Activated T-helper 2 cell treated with anti-CD3 and anti-CD28 coated beads, Interferon-gamma antibody, Interleukin-2, Interleukin-4, amounts not matched to agents 10 μg/mL and 5 μg/mL and 100 μg/mL, durations not matched to agents 14 hours and 24 hours and 36 hours (primary cell): ENCODE data around the gene PSMB7. TPM values are rescaled to one million over a fixed set of nuclear protein-coding genes. Genes with fewer than 3 reads are reported as not detected.
"Not testable (repeated sequence)": the region's sequence is repeated elsewhere in the genome, so short reads cannot be mapped to it uniquely, and the experiment has no call there.

Experiments used
- DNase-seq: peaks from one replicate; pipeline ENCODE4 v3.0.0; 2021; ENCODE audit warnings: low spot score
- H3K27ac Mint-ChIP-seq: one replicate; pipeline ENCODE4 v1.8.0; 2021; ENCODE audit warnings: mixed read lengths
- H3K27me3 Mint-ChIP-seq: one replicate; pipeline ENCODE4 v1.8.0; 2021; ENCODE audit warnings: low read depth, mixed read lengths
- H3K36me3 Mint-ChIP-seq: one replicate; pipeline ENCODE4 v1.8.0; 2021; ENCODE audit warnings: low read depth, mixed read lengths
- H3K4me1 Mint-ChIP-seq: one replicate; pipeline ENCODE4 v1.8.0; 2021; ENCODE audit warnings: low read depth, mixed read lengths
- H3K4me3 Mint-ChIP-seq: one replicate; pipeline ENCODE4 v1.8.0; 2021; ENCODE audit warnings: low read depth, mild to moderate bottlenecking, moderate library complexity, mixed read lengths
- H3K9me3 Mint-ChIP-seq: one replicate; pipeline ENCODE4 v1.8.0; 2021; ENCODE audit warnings: mixed read lengths
- intact Hi-C: fragments of 100-400 bp; cut with micrococcal nuclease; formaldehyde crosslinking; loops from one replicate; pipeline ENCODE4 v1.15.1; 2023
- total RNA-seq: library from RNA; stranded (reverse); gene quantifications from 2 replicates; pipeline ENCODE4 v1.2.3, GENCODE V29; 2022

PSMB7 gene
- total RNA-seq, 1 donor from 2014 or later = 211 TPM

DNA sequence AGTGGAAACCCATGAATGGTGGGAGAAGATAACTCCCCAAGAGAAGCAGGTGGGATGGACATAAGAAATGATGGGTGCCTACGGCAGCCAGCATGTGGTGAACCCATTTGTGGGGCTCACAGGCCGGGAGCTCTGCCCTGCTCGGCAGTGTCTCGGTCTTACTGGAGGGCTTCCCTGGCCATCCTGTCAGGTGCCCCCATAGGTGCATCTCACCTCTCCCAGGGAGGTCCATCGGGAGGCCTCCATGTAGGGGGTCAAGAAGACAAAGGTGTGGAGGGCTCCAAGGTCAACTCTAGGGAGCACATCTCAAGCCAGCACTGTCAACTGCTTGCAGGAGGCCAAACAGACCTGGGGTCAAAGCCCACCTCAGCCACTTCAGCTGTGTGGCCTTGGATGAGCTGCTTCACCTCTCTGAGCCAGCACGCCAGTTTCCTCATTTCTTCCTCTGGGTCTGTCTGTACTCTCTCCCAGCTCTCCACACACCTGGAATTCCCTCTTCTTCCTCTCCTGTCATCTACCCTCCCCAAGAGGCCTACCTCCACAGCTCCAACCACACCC lies 24.5 kb upstream of the PSMB7 start:
- H3K36me3 Mint-ChIP-seq = no peaks in the 10 kb centered on the region
- H3K27me3 Mint-ChIP-seq = peaks cover 18% of the 10 kb centered on the region
- intact Hi-C loops = no loop called here
- DNase-seq = no peak
- H3K4me1 Mint-ChIP-seq = no peaks in the 10 kb centered on the region
- H3K4me3 Mint-ChIP-seq = no peak overlapping the region
- no peaks in the 10 kb centered on the region for H3K9me3 Mint-ChIP-seq
- no peak overlapping the region for H3K27ac Mint-ChIP-seq

DNA sequence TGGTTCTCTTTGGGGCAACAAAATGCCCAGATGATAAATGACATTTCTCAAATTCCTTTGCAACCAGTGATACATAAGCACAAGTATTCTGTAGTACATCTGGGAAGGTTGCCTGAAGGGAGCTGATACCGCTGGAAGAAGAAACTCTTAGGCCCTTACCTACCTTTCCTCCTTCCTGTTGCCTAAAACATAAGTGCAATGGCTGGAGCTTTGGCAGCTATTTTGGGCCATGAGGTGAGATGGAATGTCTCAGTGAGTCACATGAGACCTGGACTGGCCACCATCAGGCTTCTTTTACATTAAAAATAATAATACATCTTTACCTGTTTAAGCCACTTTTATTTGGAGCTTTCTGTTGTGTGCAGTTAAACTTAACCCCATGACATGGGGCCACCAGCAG lies 23.8 kb upstream of the PSMB7 start:
- Mint-ChIP-seq H3K27ac (no peak overlapping the region), H3K9me3 (no peaks in the 10 kb centered on the region), H3K27me3 (peaks cover 16% of the 10 kb centered on the region), H3K36me3 (no peaks in the 10 kb centered on the region), H3K4me3 (no peak overlapping the region), H3K4me1 (no peaks in the 10 kb centered on the region)
- intact Hi-C loops = no loop called here
- DNase-seq = no peak

DNA sequence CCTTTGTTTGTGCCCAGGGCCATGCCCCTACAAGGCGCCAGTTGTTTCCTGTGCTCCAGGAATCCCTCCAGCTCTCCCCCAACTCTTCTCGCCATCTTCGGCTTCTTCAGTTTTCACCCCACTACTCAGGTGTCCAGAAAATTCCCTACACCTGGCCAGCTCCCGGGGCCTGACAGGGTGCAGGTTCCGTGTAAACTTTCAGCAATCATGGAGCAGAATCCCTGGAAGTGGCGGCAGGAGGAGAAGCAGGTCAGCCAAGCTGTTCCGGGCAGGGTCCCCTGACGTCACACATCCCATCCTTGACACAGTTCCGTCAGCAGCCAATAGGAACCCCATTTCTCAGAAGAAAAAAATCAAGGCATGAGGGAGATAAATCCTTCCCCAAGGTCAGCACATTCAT lies 22.8 kb upstream of the PSMB7 start:
- Mint-ChIP-seq H3K4me1 (no peaks in the 10 kb centered on the region), H3K27ac (no peak overlapping the region), H3K9me3 (no peaks in the 10 kb centered on the region), H3K27me3 (peaks cover 15% of the 10 kb centered on the region), H3K4me3 (no peak overlapping the region), H3K36me3 (no peaks in the 10 kb centered on the region)
- DNase-seq = no peak
- intact Hi-C loops = no loop called here

- peaks cover 13% of the 10 kb centered on the region for H3K27me3 Mint-ChIP-seq
- no peak overlapping the region for H3K27ac Mint-ChIP-seq
- H3K4me1 Mint-ChIP-seq = no peaks in the 10 kb centered on the region
- H3K4me3 Mint-ChIP-seq = no peak overlapping the region
- no peaks in the 10 kb centered on the region for H3K9me3 Mint-ChIP-seq
- no peak for DNase-seq
- H3K36me3 Mint-ChIP-seq = no peaks in the 10 kb centered on the region
- intact Hi-C loops = no loop called here
These were observed 21.8 kb upstream of the PSMB7 start for GRCh38 chr9:124437086-124437485.

GRCh38 chr9:124436320-124436719 lies 21.1 kb upstream of the PSMB7 start:
- intact Hi-C loops = no loop called here
- no peak for DNase-seq
- H3K4me1 Mint-ChIP-seq = no peaks in the 10 kb centered on the region
- H3K36me3 Mint-ChIP-seq = no peaks in the 10 kb centered on the region
- no peak overlapping the region for H3K4me3 Mint-ChIP-seq
- no peak overlapping the region for H3K27ac Mint-ChIP-seq
- H3K27me3 Mint-ChIP-seq = peaks cover 7% of the 10 kb centered on the region
- H3K9me3 Mint-ChIP-seq = no peaks in the 10 kb centered on the region

- Mint-ChIP-seq H3K36me3 (no peaks in the 10 kb centered on the region), H3K4me3 (no peak overlapping the region), H3K4me1 (no peaks in the 10 kb centered on the region), H3K9me3 (no peaks in the 10 kb centered on the region), H3K27me3 (no peaks in the 10 kb centered on the region), H3K27ac (no peak overlapping the region)
- DNase-seq = no peak
- intact Hi-C loops = no loop called here
These were observed 14.3 kb upstream of the PSMB7 start for GRCh38 chr9:124429530-124429867.

DNA sequence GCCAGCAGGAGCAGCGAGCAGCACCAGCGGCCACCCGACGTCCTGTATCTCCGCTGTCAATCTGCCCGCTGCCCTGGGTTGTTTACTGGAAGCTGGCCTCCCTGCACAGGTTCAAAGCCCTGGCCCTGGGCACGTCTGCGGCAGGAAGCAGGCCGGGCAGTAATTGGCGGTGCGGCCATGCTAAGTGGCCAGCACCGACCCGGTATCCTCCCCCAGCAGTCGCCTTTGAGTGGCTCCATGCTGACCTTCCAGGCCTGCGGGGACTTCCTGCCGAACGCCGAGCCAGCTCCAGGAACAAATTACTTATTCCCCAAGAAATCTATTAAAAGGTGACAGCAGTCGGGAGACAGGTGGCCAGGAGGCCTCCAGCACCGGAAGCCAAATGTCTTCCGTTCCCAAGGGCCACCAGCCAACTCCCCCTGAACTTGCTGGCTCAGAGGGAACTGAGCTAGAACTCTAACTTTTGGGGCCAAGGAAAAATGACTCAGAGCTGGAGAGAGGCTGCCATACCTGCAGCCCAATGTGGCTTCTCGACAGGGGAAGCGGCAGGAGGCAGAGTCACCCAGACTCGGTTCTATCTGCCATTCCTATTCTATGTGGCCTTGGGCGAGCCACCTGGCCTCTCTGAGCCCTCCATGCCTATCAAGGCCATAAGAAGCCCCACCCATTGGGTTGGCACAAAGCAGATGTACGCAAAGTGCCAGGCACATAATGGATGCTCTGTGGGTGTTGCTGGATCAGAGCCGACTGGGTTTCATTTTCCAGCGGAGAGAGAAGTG lies 13.7 kb upstream of the PSMB7 start:
- H3K36me3 Mint-ChIP-seq = no peaks in the 10 kb centered on the region
- no peaks in the 10 kb centered on the region for H3K4me1 Mint-ChIP-seq
- no peaks in the 10 kb centered on the region for H3K27me3 Mint-ChIP-seq
- intact Hi-C loops = no loop called here
- H3K9me3 Mint-ChIP-seq = no peaks in the 10 kb centered on the region
- H3K27ac Mint-ChIP-seq = no peak overlapping the region
- no peak for DNase-seq
- H3K4me3 Mint-ChIP-seq = no peak overlapping the region

DNA sequence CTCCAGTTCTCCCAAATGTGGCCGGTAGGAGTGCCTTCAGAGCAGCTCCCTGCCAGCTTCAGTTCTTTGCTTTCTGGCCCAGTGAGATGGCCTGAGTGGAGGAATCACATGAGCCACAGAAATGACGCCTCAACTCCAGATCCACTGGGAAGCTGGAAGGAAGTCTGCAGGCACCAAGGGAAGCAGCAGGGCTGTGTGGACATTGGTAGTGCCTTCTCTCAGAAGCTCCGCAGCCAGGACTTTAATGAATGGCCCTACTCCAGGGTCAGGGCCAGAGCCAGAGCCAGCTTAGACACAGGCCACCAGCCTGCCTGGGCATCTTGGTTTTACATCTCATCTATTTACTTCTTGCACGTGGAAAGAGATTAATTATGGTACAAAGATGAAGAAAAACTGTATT lies 12.0 kb upstream of the PSMB7 start:
- Mint-ChIP-seq H3K27me3 (peaks cover 4% of the 10 kb centered on the region), H3K4me3 (no peak overlapping the region), H3K36me3 (no peaks in the 10 kb centered on the region), H3K9me3 (no peaks in the 10 kb centered on the region), H3K4me1 (no peaks in the 10 kb centered on the region), H3K27ac (no peak overlapping the region)
- intact Hi-C loops = no loop called here
- DNase-seq = no peak

DNA sequence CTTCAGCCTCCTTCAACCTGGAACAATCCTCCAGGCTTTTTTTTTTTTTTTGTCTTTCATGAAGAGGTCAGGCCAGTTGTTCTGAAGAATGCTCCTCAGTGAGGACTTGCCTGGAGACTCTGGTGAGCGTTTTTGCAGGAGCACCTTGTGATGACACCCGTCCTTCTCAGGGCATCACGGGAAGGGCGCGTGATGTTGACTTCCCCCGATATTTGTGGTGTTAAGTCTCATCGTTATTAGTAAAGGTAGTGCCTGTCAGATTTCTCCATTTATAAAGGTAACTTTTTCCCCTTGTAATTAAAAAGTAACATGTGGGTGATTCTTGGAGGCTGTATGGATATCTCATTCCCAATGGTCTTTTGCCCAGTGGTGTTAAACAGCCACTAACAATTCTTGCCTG lies 11.1 kb upstream of the PSMB7 start:
- no peaks in the 10 kb centered on the region for H3K9me3 Mint-ChIP-seq

GRCh38 chr9:124425733-124426132 lies 10.5 kb upstream of the PSMB7 start:
- H3K4me1 Mint-ChIP-seq, H3K36me3 Mint-ChIP-seq, H3K27me3 Mint-ChIP-seq, intact Hi-C loops, DNase-seq, H3K4me3 Mint-ChIP-seq, H3K27ac Mint-ChIP-seq, H3K9me3 Mint-ChIP-seq: not testable (repeated sequence)

More for the DNA sequence above, 11.1 kb upstream of the PSMB7 start:
- no peaks in the 10 kb centered on the region for H3K4me1 Mint-ChIP-seq
- no peaks in the 10 kb centered on the region for H3K36me3 Mint-ChIP-seq
- no peak overlapping the region for H3K27ac Mint-ChIP-seq
- intact Hi-C loops = no loop called here
- H3K4me3 Mint-ChIP-seq = no peak overlapping the region
- H3K27me3 Mint-ChIP-seq = peaks cover 4% of the 10 kb centered on the region
- DNase-seq = no peak

- H3K4me3 Mint-ChIP-seq = no peak overlapping the region
- H3K27me3 Mint-ChIP-seq = peaks cover 4% of the 10 kb centered on the region
- H3K9me3 Mint-ChIP-seq = no peaks in the 10 kb centered on the region
- H3K27ac Mint-ChIP-seq = no peak overlapping the region
- DNase-seq = no peak
- no peaks in the 10 kb centered on the region for H3K36me3 Mint-ChIP-seq
- H3K4me1 Mint-ChIP-seq = peaks cover 2% of the 10 kb centered on the region
- intact Hi-C loops = no loop called here
These were observed 8.3 kb upstream of the PSMB7 start for GRCh38 chr9:124423591-124423990.

DNA sequence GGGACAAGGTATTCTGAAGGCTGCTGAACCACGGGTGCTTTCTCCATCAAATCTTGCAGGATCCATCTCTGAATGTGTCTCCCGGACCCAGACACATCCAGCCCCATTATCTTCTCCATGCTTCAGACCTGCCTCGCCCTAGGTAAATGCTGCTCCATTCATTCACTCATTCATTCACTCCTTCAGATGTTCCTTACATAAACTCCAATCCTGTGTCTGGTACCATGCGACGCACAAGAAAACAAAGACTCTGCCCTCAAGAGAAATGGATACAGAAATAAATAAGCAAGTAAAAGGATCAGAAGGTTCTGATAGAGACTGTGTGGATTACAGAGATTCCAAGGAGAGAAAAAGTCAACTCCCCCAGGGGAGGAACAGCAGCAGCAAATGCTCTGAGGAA lies 7.9 kb upstream of the PSMB7 start:
- Mint-ChIP-seq H3K4me1 (peaks cover 2% of the 10 kb centered on the region), H3K9me3 (no peaks in the 10 kb centered on the region), H3K36me3 (no peaks in the 10 kb centered on the region), H3K27ac (no peak overlapping the region), H3K4me3 (no peak overlapping the region), H3K27me3 (peaks cover 4% of the 10 kb centered on the region)
- DNase-seq = no peak
- intact Hi-C loops = no loop called here

- Mint-ChIP-seq H3K27ac (no peak overlapping the region), H3K9me3 (no peaks in the 10 kb centered on the region), H3K36me3 (no peaks in the 10 kb centered on the region), H3K27me3 (peaks cover 4% of the 10 kb centered on the region), H3K4me1 (peaks cover 2% of the 10 kb centered on the region), H3K4me3 (no peak overlapping the region)
- intact Hi-C loops = no loop called here
- DNase-seq = no peak
These were observed 5.8 kb upstream of the PSMB7 start for GRCh38 chr9:124420991-124421543.
